K562 (cell line): ENCODE results near the gene CHODL.

Experiments
- CBX5 ChIP-seq: IDR thresholded peaks from 2 replicates; pipeline ENCODE4 v1.6.1; 2014; ENCODE audit warnings: low read depth, borderline replicate concordance
- CREBBP ChIP-seq: IDR thresholded peaks from one replicate; pipeline ENCODE4 v1.6.1; 2012; ENCODE audit warnings: low read depth, mild to moderate bottlenecking, control low read depth, inconsistent platforms, low read length
- TF ChIP-seq, protein P1 (sequence below): conservative IDR thresholded peaks from 2 replicates; pipeline ENCODE4 v1.6.1; 2011; ENCODE audit warnings: low read depth, mild to moderate bottlenecking, low read length; ENCODE audit not compliant: control insufficient read depth

GRCh38 chr21:18228060-18228739, 16.4 kb upstream of the CHODL start:
- TF ChIP-seq CBX5 (no peak), CREBBP (no peak)
- TF ChIP-seq, protein P1, sequence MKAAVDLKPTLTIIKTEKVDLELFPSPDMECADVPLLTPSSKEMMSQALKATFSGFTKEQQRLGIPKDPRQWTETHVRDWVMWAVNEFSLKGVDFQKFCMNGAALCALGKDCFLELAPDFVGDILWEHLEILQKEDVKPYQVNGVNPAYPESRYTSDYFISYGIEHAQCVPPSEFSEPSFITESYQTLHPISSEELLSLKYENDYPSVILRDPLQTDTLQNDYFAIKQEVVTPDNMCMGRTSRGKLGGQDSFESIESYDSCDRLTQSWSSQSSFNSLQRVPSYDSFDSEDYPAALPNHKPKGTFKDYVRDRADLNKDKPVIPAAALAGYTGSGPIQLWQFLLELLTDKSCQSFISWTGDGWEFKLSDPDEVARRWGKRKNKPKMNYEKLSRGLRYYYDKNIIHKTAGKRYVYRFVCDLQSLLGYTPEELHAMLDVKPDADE = no peak
